Spleen (tissue), 11 donors: ENCODE data around the gene BLMH. TPM values are rescaled to one million over a fixed set of nuclear protein-coding genes. Genes with fewer than 3 reads are reported as not detected.

ENCODE experiments used
- DNase-seq: peaks from one replicate; pipeline ENCODE4 v3.0.0-alpha.2; 2020
- H3K27ac ChIP-seq, 8 donors: fragments of 200-600 bp; sonication (generic) in 7 of 8; 1 replicate in 4 of 8; 2 replicates in 4 of 8; pipeline versions ENCODE4 v1.5.0 to v1.8.0; 2016 to 2021; ENCODE audit warnings: inconsistent platforms in 4 of 8, mild to moderate bottlenecking in 4 of 8, moderate library complexity in 1 of 8
- H3K27me3 ChIP-seq, 7 donors: fragments of 200-600 bp; sonication (generic) in 6 of 7; replicated peaks in 1 of 7; 1 replicate in 4 of 7; 2 replicates in 3 of 7; pipeline versions ENCODE4 v1.5.0 to v1.8.0; 2016 to 2021; ENCODE audit warnings: inconsistent platforms in 3 of 7, mild to moderate bottlenecking in 1 of 7
- H3K36me3 ChIP-seq, 6 donors: fragments of 200-600 bp; sonication (generic) in 5 of 6; 1 replicate in 4 of 6; 2 replicates in 2 of 6; pipeline versions ENCODE4 v1.5.0 to v1.8.0; 2016 to 2021; ENCODE audit warnings: inconsistent platforms in 2 of 6
- H3K4me1 ChIP-seq, 6 donors: fragments of 200-600 bp; sonication (generic) in 5 of 6; 1 replicate in 3 of 6; 2 replicates in 3 of 6; pipeline versions ENCODE4 v1.5.0 to v1.8.0; 2016 to 2021; ENCODE audit warnings: inconsistent platforms in 3 of 6
- H3K4me3 ChIP-seq, 8 donors: fragments of 200-600 bp; sonication (generic) in 7 of 8; 1 replicate in 4 of 8; 2 replicates in 4 of 8; pipeline versions ENCODE4 v1.5.0 to v1.8.0; 2016 to 2021; ENCODE audit warnings: inconsistent platforms in 4 of 8, mild to moderate bottlenecking in 4 of 8, moderate library complexity in 2 of 8
- H3K9me3 ChIP-seq, 8 donors: fragments of 200-600 bp; sonication (generic) in 7 of 8; 1 replicate in 4 of 8; 2 replicates in 4 of 8; pipeline versions ENCODE4 v1.5.0 to v1.8.0; 2016 to 2021; ENCODE audit warnings: inconsistent platforms in 4 of 8
- CTCF ChIP-seq, 11 experiments: fragments of 200-600 bp in 7 of 11; fragments of 450-650 bp in 4 of 11; sonication (generic) in 4 of 11; IDR thresholded peaks in 8 of 11; conservative IDR thresholded peaks in 3 of 11; 1 replicate in 7 of 11; 2 replicates in 4 of 11; pipeline versions ENCODE4 v1.4.0 to v1.8.0; 2016 to 2021; ENCODE audit warnings: antibody characterized with exemption in 11 of 11, inconsistent platforms in 4 of 11, mild to moderate bottlenecking in 1 of 11
- POLR2A ChIP-seq, 3 donors: fragments of 450-650 bp; IDR thresholded peaks; one replicate each; pipeline ENCODE4 v1.5.1; 2017; ENCODE audit warnings: antibody characterized with exemption in 3 of 3, mild to moderate bottlenecking in 1 of 3
- POLR2AphosphoS5 ChIP-seq, 3 donors: sonication (generic); formaldehyde crosslinking; IDR thresholded peaks; one replicate each; pipeline ENCODE4 v1.5.1; 2017; ENCODE audit warnings: antibody characterized with exemption in 3 of 3
- WGBS, 5 donors: extraction: QIAGEN DNeasy Blood & Tissue Kit in 3 of 5; methylation state at CpG; one replicate each; pipeline versions ENCODE4 v1.1.5 to v1.1.7; 2013 to 2018; 5-methylcytosine and 5-hydroxymethylcytosine counted together
- intact Hi-C: fragments of 100-400 bp; cut with DNase I; formaldehyde crosslinking; loops from one replicate; pipeline ENCODE4 v1.15.0; 2023; ENCODE audit warnings: low total_unique reads
- polyA plus RNA-seq, 3 donors: library from polyadenylated mRNA; stranded (reverse); fragments of 200-250 nt; gene quantifications; one replicate each; pipeline ENCODE4 v1.2.1, GENCODE V29; 2013
- total RNA-seq, 7 donors: library from RNA; depleted of rRNA in 3 of 7; stranded (reverse); fragments of >200 nt in 3 of 7; fragmentation: NEBNext Ultra II Directional in 4 of 7; extraction: Animal tissue kit (Norgen Biotek cat#: 25700) in 4 of 7; gene quantifications; one replicate each; pipeline versions ENCODE4 v1.1.0 to v1.2.1, GENCODE V29; 2016 to 2021
- donor health status: healthy with polysubstance abuse.
- donor health status: DM: no; HTN: no; CAD: no; lungs with moderate emphysema.
- donor health status: DM: no; HTN: no; CAD: no.
- donor health status: Bipolar disorder and iron deficiency.
- donor health status: healthy.
- donor health status: DM: no; HTN: no; CAD: no.
- donor health status: DM: yes; HTN: yes; CAD: no.

BLMH gene
- total and polyA plus RNA-seq, 10 donors = 15.6 to 35.5 (median 28.7) TPM

- no peaks in the 10 kb centered on the region for H3K27me3 ChIP-seq
- H3K4me3 ChIP-seq = no peak overlapping the region
- H3K36me3 ChIP-seq = no peaks in the 10 kb centered on the region
- no peaks in the 10 kb centered on the region for H3K9me3 ChIP-seq
- peaks cover 5 to 31% (median 13%) of the 10 kb centered on the region in 6 donors for H3K4me1 ChIP-seq
- peak overlapping the region in 5 of 8 donors; percentile 27 to 74 (median 63) for H3K27ac ChIP-seq
- TF ChIP-seq POLR2A (IDR thresholded peaks at IDR 0.05) (no peak), POLR2AphosphoS5 (IDR thresholded peaks at IDR 0.05) (no peak), CTCF (IDR thresholded peaks at IDR 0.05 in 8 of 11, conservative IDR thresholded peaks at IDR 0.05 in 3 of 11) (no peak)
- intact Hi-C loops = loop anchor here (10.0 kb wide), 1 partner anchor 233 kb away; no protein-coding TSS in a partner anchor
- 88 to 100% (median 94%) methylated on average over 1 of the region's 1 CpG for WGBS, 5 donors
- DNase-seq = no peak
These were observed 45.8 kb upstream of the BLMH start for GRCh38 chr17:30337393-30337999.

- WGBS, 5 donors = 46 to 57% (median 51%) methylated on average over 8 of the region's 8 CpGs
- H3K27ac ChIP-seq = peak overlapping the region in 2 of 8 donors; percentile 63 to 74
- no peaks in the 10 kb centered on the region for H3K27me3 ChIP-seq
- intact Hi-C loops = loop anchor here (10.0 kb wide), 1 partner anchor 232 kb away; no protein-coding TSS in a partner anchor
- TF ChIP-seq POLR2A (IDR thresholded peaks at IDR 0.05) (no peak), POLR2AphosphoS5 (IDR thresholded peaks at IDR 0.05) (no peak), CTCF (IDR thresholded peaks at IDR 0.05 in 8 of 11, conservative IDR thresholded peaks at IDR 0.05 in 3 of 11) (peak; percentile 30 to 75 (median 61))
- DNase-seq = no peak
- H3K9me3 ChIP-seq = no peaks in the 10 kb centered on the region
- peaks cover 5 to 40% (median 18%) of the 10 kb centered on the region in 6 donors for H3K4me1 ChIP-seq
- H3K4me3 ChIP-seq = no peak overlapping the region
- no peaks in the 10 kb centered on the region for H3K36me3 ChIP-seq
These were observed 44.8 kb upstream of the BLMH start for GRCh38 chr17:30336369-30337171.

GRCh38 chr17:30334421-30334820 lies 42.7 kb upstream of the BLMH start:
- H3K4me1 ChIP-seq = peaks cover 0 to 29% (median 6%) of the 10 kb centered on the region in 6 donors
- no peak for TF ChIP-seq POLR2A (IDR thresholded peaks at IDR 0.05)
- no peak for TF ChIP-seq CTCF (IDR thresholded peaks at IDR 0.05 in 8 of 11, conservative IDR thresholded peaks at IDR 0.05 in 3 of 11)
- no peak for TF ChIP-seq POLR2AphosphoS5 (IDR thresholded peaks at IDR 0.05)
- no peaks in the 10 kb centered on the region for H3K27me3 ChIP-seq
- H3K27ac ChIP-seq = no peak overlapping the region
- H3K4me3 ChIP-seq = no peak overlapping the region
- no peaks in the 10 kb centered on the region for H3K9me3 ChIP-seq
- 90 to 95% (median 92%) methylated on average over 4 of the region's 4 CpGs for WGBS, 5 donors
- DNase-seq = no peak
- H3K36me3 ChIP-seq = no peaks in the 10 kb centered on the region
- intact Hi-C loops = loop anchor here (10.0 kb wide), 1 partner anchor 230 kb away; no protein-coding TSS in a partner anchor
